HG03469 (cell line): ENCODE data around the gene KCNAB1.

ENCODE experiments used
- ATAC-seq: cut with Tn5 transposase; IDR thresholded peaks from one replicate; pipeline ENCODE4 v1.9.1; 2021; ENCODE audit warnings: mild to moderate bottlenecking, moderate library complexity, moderate number of reproducible peaks; ENCODE audit not compliant: unreplicated experiment

KCNAB1 gene

DNA sequence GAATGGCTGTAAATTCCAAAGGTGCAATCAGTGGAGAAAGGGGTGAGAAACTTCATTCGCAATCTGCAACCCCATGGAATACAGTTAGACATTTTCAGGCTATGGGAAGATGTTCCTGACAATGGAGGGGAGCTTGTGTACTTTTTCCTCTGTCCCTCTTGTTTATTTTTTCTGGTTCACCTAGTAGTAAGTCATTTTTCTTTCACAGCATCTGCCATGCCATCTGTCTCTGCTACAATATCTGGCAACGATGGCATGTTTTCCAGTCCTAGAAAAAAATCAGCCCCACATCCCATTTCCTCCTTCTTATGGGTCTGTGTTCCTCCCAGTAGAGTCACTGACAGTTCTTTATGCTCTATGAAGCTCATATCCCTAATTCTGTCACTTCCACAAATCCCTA is 358.5 kb downstream of the KCNAB1 start:
- no peak for ATAC-seq

DNA sequence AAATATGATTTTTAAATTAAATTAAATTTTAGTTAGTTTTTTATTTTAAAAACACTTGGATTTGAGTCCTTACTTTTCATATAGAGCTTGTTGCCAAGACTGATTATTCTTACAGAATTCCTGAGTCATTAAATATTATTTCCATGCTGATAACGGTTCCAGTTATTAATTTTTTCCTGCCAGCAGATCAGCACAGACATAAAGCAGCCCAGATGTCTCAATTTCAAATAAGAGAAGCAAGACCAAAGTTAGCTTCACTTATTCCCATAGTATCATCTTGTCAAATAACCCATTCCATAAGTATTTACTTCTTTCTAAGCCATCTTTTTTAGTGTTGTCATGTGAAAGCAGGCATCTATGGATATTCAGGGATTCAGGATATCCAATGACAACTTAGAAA is 359.2 kb downstream of the KCNAB1 start:
- no peak for ATAC-seq

DNA sequence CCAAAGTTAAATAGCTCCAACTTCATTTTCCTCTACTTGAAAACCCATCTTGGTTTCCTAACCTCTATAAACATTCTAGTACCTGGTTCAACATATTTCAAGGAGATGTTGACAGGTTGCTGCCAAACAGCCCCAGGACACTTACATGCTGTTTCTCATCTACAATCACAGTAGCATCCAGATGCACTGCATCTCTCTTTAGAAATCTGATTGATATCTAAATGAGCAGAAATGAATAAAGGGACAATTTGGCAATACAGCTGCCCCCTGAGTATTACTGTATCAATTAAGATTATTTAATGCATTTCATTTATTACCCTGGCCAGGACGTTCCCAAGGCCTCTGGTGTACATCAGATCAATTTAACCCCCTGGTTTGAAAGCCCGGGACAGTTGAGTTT is 360.6 kb downstream of the KCNAB1 start:
- no peak for ATAC-seq

DNA sequence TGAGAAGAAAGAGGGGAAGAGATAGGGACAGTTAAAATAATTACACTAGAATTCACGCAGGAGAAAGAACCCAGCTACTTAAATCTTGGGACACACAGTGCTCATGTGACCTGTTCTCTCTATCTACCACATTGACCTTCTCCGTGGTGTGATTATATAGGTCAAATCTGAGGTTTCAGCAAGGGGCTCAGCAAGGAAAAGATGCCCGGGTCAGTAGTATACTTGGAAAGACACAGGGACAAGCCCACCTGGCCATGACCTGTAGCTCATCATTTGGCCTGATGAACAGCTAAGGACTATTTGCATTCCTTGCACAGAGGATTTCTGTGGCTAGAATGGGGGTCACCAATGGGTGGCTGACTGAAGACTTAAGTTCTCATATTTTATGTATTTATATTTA is 362.6 kb downstream of the KCNAB1 start:
- no peak for ATAC-seq

DNA sequence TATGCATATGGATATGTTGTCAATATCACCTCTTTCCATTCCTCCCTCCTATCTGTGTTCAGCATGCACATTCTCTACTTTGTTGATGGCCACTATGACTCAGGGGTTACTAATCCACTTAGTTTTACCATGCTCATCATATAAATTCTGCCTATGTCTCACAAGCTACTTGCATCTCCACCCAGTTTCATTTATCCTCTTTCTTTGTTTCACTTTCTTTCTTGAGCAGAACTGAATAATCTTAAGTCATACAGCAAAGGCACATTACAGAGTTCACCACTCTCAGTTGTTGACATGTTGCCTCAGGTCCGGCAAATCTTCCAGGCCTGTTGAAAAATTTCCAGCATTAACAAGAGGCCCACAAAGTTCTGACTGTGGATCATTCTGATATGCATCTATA is 363.0 kb downstream of the KCNAB1 start:
- peak; percentile 91 for ATAC-seq

DNA sequence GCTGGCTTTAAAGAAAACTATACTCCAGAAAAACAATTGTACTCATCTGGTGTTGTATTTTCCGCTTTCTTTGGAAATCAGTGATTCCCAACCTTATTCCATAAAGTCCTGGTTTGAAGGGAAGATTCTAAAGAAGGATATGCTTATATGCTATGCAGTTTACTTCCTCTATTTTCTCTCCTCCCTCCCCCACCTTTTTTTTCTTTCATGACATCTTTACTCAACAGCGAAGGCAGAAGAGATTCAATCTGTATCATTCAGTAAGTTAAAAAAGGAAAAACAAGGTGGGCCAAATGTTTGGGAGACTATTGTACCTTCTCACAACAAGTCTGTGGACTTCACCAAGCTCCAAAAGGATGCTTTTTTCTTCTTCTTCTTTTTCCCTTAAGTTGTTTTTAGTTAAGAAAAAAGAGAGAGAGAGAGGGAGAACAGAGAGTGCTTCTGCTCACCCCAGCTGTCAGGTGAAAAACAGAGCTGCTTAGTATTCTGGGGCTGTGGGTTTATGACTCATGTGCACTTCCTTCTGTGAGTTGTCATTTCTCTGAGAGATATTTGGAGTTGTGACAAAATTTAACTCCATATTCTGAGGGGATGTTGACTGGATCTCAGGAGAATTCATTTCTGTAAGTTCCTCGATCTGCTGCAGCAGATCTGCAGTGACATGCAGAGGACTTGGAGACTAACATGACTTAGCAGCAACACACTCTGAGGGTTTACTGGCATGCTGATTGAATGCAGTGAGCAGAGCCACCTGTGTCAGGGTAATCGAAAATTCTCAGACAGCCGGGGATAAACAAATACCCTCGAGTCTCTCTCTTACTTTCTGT is 363.8 kb downstream of the KCNAB1 start:
- ATAC-seq: peak; percentile 66

DNA sequence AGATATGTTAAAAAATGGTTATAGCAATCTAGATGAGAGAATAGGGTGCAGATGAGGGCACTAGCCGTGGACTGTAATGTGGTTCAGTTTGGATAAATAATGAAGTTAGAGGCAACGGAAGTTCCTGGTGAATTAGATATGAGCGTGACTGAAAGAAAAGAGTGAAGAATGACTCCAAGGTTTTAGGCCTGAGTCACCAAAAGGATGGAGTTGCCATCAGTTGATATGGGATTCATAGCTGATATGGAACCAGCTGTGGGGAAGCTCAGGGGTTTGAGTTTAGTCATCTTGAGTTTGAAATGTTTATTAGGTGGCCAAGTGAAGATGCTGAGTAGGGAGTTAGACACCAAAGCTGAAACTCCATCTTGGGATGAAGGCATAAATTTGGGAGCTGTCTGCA is 368.4 kb downstream of the KCNAB1 start:
- no peak for ATAC-seq

DNA sequence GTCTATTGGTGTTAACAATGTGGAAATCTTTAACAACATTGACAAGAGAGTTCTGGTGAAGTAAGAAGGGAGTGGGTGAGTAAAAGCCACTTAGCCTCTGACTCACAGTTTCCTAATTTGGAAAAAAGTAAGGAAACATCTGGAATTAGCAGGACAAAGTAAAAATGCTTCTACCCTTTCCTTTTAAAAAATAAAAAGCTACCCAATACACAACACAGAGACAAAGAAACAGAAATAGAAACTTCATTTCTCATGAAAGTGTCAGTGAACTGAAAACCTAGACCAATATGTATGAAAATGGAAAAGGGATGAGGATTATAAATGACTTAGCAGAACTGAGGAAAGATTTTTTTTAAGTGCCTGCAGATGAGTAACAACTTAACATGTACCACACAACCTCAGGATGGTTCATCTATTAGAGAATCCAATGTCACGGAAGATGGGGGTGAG is 369.1 kb downstream of the KCNAB1 start:
- no peak for ATAC-seq

DNA sequence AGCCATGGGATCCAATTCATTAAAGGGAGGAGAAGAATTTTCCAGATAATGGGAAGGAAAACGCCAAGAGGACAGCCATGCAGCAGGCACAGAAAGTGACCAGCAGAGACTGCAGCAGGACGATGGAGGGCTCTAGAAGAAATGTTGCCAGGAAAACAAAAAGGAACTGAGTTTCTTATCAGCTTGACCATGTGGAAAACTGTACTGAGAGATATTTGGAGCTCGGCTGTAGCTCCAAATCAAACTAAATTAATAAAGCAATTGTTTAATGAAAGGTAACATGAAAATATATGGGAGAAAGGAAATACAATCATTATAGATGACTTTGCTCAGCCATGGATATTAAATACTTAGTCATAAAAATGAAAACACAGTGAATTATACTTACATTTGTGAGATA is 370.8 kb downstream of the KCNAB1 start:
- ATAC-seq: no peak

DNA sequence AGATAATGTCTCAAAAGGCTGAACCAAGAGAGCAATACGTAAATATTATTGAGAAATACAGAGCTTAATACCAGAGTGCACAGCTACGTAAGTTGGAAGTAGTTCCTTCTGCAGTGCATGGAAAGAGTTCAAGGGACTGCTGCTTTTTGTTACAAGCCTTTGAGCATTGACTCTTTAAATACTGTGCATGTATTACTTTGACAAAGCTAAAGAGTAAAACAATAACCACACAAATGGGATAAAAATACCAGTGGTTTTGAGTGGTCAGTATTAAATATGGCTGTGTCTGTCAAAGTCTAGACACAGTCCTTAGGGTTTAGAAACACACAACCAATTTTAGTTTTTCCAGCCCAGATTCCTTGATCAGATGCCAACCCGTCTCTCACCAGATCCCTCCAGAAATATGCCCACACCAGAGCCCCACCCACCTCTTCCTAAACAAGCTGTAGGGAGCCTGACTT is 372.5 kb downstream of the KCNAB1 start:
- no peak for ATAC-seq

DNA sequence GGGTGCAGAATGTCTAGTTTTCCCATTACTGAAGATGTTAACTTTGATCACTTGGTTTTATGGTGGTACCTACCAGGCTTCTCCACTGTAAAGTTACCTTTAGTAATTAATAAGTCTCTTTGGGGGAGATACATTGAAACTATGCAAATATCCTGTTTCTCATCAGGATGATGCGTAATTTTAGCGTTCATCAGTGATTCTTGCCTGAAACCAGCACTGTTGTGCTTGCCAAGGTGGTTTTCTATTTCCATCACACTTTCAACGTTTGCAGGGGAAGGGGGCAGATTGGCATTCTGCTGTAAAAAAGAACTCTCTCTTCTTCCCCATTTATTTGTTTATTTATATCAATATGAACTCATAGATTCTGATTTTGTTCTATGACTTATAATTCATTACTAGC is 373.5 kb downstream of the KCNAB1 start:
- no peak for ATAC-seq

DNA sequence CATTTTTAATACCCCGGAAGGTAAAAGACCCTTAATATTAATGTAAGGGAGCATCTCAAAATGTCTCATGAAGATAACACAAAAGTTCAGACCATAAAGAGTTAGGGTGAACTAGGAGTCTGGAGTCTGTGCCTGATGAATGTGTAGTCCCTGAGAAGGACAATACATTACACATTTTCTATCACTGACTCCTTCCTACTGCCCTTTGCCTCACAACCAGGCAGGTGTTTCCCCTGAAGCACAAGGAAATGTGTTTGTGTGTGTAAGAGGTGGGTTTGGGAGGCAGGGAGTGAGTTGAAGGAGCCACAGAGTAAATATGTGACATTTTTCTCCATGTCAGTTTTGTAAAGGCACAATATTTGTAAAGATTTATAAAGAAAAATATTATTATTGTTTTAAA is 375.4 kb downstream of the KCNAB1 start:
- no peak for ATAC-seq

DNA sequence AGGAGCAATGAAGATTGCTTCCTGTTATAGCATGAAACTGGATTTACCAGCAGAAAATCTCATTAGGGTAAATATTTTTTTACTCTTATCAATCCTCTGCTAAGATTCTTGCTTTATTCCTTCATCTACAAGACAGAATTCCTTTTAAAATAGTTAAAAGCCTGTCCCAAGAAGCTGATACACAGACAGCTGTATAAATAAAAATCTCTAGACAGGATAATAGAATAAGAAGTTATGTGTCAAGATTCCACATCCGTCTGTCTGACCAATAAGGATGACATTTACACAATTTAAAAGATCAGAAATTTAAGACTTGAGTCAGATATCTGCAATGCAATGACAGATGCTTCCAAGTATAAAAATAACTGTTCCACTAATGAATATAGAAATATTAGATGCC is 376.9 kb downstream of the KCNAB1 start:
- ATAC-seq: no peak

DNA sequence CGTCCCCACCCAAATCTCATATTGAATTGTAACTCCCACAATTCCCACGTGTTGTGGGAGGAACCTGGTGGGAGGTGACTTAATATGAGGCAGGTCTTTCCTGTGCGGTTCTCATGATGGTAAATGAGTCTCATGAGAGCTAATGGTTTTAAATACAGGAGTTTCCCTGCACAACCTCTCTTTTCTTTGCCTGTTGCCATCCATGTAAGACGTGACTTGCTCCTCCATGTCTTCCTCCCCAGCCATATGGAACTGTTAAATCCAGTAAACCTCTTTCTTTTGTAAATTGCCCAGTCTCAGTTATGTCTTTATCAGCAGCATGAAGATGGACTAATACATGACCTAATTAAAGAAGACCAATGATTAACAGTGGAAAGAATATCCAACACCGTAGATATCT is 377.9 kb downstream of the KCNAB1 start:
- ATAC-seq: no peak

DNA sequence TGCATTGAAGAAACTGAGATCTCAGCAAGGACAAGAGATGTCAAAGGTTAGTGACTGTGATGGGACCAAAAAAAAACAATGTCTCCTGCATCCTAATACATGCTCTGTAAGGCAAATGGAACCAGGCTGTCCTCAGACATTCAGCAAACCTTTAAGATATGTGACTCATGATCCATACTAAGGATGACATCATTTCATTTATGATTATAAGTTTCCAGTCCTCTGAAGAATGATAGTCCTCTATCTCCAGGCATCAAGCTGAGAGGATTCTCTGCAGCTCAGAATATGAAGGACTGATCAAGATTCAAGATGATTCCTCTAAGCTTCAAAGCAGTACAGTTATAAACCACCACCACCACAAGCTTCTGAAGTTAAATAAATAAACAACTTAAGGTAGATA is 386.9 kb downstream of the KCNAB1 start:
- ATAC-seq: no peak

DNA sequence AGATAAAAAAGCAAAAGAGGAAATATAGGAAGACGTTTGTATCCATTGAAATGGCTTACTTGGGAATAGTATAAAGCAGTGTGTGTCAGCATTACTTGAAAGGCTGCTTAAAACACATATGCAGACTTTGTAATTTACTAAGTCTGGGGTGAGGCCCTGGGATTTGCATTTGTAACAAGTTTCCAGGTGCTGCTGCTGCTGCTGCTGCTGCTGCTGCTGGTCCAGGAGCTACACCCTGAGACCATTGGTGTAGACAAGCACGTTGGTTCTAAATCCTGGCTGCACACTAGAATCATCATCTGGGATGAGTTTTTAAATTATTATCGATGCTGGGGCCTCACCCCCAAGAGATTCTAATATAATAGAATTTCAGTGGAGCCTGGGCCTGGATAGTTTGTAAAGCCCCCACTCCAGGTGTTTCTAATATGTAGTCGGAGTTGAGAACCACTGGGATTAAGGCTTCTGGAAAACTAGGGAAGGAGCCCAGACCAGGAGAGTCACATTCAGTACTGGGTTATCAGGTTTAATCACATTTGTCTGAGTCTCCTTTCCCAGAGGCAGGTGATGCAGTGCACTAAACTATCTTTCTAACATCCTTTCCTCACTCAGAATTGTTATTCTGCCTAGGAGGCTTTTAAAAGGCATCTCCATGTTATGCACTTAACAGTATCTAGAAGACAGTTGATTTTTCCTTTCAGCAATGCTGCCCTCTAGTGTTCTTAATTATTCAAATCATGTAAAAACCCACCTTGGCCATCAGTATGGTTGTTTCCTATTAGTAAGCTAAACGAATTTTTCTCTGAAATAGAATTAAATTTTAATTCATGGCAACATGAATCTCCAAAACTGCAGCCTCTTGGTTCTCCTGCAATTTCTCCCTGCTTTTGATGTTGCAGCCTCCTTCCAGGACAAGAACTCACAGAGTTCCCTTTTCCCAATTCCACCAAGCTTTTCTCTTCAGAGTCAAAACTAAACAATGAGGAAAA is 389.1 kb downstream of the KCNAB1 start:
- peak; percentile 68 for ATAC-seq

DNA sequence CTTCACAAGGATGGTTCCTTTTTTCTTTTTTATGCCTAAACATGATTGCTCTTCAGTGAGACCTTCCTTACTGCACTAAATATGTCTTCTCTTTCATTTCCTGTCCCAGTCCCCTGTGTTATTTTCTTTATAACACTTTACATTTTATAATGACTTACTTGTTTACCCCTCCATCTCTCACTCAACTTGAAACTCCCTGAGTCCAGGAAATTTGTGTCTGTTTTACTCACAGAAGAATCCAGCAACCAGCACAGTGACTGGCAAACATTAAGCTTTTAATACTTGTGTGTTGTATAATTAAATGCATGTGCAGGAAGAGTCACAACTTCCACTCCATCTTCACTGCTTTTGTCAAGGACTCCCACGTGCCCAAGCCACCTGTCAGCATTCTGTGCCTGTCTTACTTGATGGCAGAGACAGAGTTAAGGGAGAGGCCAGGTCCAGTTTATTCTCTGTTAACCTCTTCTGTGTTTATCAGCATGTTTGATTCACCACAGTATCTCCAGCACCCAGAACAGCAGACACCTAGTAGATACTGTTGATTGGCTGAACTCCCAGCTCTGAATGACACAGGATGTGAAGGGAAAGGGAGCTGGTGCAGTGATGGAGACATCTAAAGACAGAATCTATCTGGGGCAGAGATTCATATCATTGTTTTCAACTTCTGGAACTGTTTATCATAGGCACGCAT is 391.8 kb downstream of the KCNAB1 start:
- no peak for ATAC-seq

DNA sequence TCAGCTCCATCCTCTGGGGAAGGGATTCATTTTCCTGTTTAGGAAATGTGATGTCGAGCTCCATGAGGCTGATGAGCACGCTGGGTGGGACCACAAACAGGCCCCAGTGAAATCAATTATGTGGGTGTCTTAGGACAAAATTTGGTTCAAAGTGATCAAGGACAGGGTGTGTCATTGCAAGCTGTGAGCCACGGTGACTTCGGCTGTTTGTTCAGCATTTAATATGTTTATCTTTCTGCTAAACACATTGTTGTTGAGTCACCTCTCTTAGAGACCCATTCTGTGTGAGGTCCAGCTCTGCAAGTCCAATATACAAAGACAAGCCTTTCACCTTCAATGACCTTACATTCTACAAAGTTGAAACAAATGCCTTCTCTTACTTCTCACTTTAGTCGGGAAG is 393.2 kb downstream of the KCNAB1 start:
- no peak for ATAC-seq

DNA sequence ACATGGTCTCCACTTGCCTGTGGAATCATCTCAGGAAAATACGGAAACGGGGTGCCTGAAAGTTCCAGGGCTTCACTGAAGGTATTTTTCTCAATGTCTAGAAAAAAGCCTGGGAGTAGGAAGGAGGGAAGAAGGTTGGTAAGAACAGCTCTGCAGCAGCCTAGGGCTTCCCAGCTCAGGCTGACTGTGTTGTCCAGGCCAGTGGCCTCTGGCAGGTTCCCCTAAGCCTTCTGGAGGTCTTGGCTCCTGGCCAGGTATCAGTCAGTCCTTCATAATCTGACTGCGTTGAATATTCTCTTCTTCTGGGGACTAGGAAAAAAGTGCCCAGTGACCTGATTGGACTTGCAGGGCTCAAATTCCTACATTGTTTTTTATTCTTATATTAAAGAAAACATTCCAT is 395.9 kb downstream of the KCNAB1 start:
- no peak for ATAC-seq

DNA sequence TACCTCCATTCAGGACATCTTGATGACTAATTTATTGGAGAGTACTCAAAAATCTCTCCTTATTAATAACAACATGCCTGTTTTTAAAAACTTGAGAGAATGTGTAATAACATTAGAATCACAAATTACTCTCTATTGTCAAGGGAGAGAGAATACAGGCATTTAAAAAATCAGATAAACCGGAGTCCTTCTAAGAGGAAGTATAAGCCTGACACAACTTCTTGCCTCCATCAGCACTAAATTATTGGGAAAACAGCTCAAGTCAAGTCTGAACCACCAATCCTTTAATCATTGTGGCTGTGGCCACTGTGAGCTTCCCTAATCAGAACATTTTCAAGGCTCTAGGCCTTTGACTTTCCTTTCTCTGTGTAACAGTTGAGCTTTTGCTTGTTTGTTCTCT is 396.6 kb downstream of the KCNAB1 start:
- ATAC-seq: no peak

DNA sequence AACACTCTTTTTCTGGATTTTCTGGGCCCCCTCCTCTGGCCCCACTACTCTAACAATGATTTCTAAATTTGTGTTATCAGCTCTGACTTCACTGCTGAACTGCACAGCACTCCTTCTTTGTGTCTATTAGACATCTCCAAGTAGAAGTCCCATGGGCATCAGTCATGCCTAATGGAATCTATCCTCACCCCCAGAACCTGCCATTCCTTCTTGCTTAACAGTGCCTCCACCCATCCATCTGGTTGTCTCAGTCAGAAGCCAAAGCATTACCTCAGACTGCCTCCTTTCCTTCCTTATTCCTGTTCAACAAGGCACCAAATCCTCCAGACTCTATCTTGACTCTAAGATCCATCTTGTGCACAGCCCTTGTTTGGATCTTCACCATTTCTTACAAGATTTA is 398.3 kb downstream of the KCNAB1 start:
- no peak for ATAC-seq
